Trophoblast cell (in vitro differentiated cells and primary cell): Measurements from ENCODE around the gene GADD45GIP1.

Source experiments
- DNase-seq, 2 donors: peaks; one replicate each; pipeline ENCODE4 v3.0.0-alpha.2; 2016
- H2AFZ ChIP-seq: 2 replicates; pipeline ENCODE4 v1.6.1; 2013; ENCODE audit warnings: low read length, moderate library complexity, mild to moderate bottlenecking; ENCODE audit not compliant: insufficient read depth, poor library complexity
- H2AK5ac ChIP-seq: 2 replicates; pipeline ENCODE4 v1.6.1; 2013; ENCODE audit warnings: mild to moderate bottlenecking, low read length
- H2BK120ac ChIP-seq: 2 replicates; pipeline ENCODE4 v1.6.1; 2013; ENCODE audit warnings: low read length, mild to moderate bottlenecking, moderate library complexity; ENCODE audit not compliant: insufficient read depth, poor library complexity
- H2BK12ac ChIP-seq: 2 replicates; pipeline ENCODE4 v1.6.1; 2013; ENCODE audit warnings: mild to moderate bottlenecking, low read length, moderate library complexity
- H2BK5ac ChIP-seq: 2 replicates; pipeline ENCODE4 v1.6.1; 2013; ENCODE audit warnings: low read length, low read depth, moderate library complexity, mild to moderate bottlenecking; ENCODE audit not compliant: poor library complexity
- H3K14ac ChIP-seq: 2 replicates; pipeline ENCODE4 v1.6.1; 2013; ENCODE audit warnings: mild to moderate bottlenecking, low read length
- H3K18ac ChIP-seq: 2 replicates; pipeline ENCODE4 v1.6.1; 2013; ENCODE audit warnings: mild to moderate bottlenecking, low read length
- H3K23ac ChIP-seq: 2 replicates; pipeline ENCODE4 v1.6.1; 2013; ENCODE audit warnings: low read length
- H3K27ac ChIP-seq: 2 replicates; pipeline ENCODE4 v1.5.1; 2013; ENCODE audit warnings: low read depth, mild to moderate bottlenecking, inconsistent platforms, low read length, moderate library complexity
- H3K27me3 ChIP-seq: 2 replicates; pipeline ENCODE4 v1.6.1; 2013; ENCODE audit warnings: inconsistent platforms, mild to moderate bottlenecking, low read length, moderate library complexity; ENCODE audit not compliant: insufficient read depth
- H3K36me3 ChIP-seq, 2 experiments: 1 replicate in 1 of 2; 2 replicates in 1 of 2; pipeline ENCODE4 v1.6.1; 2013; ENCODE audit warnings: low read length in 2 of 2, mild to moderate bottlenecking in 2 of 2, moderate library complexity in 1 of 2; ENCODE audit not compliant: insufficient read depth in 2 of 2, control insufficient read depth in 1 of 2
- H3K4ac ChIP-seq: 2 replicates; pipeline ENCODE4 v1.6.1; 2013; ENCODE audit warnings: low read depth, mild to moderate bottlenecking, low read length, moderate library complexity
- H3K4me1 ChIP-seq, 2 experiments: 1 replicate in 1 of 2; 2 replicates in 1 of 2; pipeline ENCODE4 v1.6.1; 2013; ENCODE audit warnings: low read length in 2 of 2, mild to moderate bottlenecking in 2 of 2, moderate library complexity in 1 of 2; ENCODE audit not compliant: insufficient read depth in 2 of 2, control insufficient read depth in 1 of 2
- H3K4me2 ChIP-seq: 2 replicates; pipeline ENCODE4 v1.6.1; 2013; ENCODE audit warnings: inconsistent platforms, mild to moderate bottlenecking, low read length, moderate library complexity
- H3K4me3 ChIP-seq: 2 replicates; pipeline ENCODE4 v1.5.1; 2013; ENCODE audit warnings: mild to moderate bottlenecking, low read depth, low read length, inconsistent platforms
- H3K79me1 ChIP-seq: one replicate; pipeline ENCODE4 v1.6.1; 2013; ENCODE audit warnings: low read length
- H3K79me2 ChIP-seq: 2 replicates; pipeline ENCODE4 v1.6.1; 2013; ENCODE audit warnings: low read length, mild to moderate bottlenecking; ENCODE audit not compliant: control insufficient read depth, insufficient read depth, poor library complexity
- H3K9ac ChIP-seq: 2 replicates; pipeline ENCODE4 v1.6.1; 2013; ENCODE audit warnings: mild to moderate bottlenecking, low read length
- H3K9me3 ChIP-seq: 2 replicates; pipeline ENCODE4 v1.6.1; 2013; ENCODE audit warnings: low read depth, mild to moderate bottlenecking, control low read depth, inconsistent platforms, low read length; ENCODE audit not compliant: insufficient read depth
- H4K12ac ChIP-seq: 2 replicates; pipeline ENCODE4 v1.6.1; 2013; ENCODE audit warnings: low read depth, mild to moderate bottlenecking, low read length, moderate library complexity
- H4K8ac ChIP-seq: 2 replicates; pipeline ENCODE4 v1.6.1; 2013; ENCODE audit warnings: low read depth, mild to moderate bottlenecking, low read length, moderate library complexity
- H4K91ac ChIP-seq: one replicate; pipeline ENCODE4 v1.6.1; 2013; ENCODE audit warnings: low read depth, mild to moderate bottlenecking, low read length, moderate library complexity
- WGBS: extraction: QIAGEN DNeasy Blood & Tissue Kit; methylation state at CpG from one replicate; pipeline ENCODE4 v1.1.7; 2013; ENCODE audit warnings: missing lambda C conversion rate; ENCODE audit not compliant: insufficient read length, insufficient coverage; ENCODE audit errors: extremely low coverage; 5-methylcytosine and 5-hydroxymethylcytosine counted together

GADD45GIP1 gene

DNA sequence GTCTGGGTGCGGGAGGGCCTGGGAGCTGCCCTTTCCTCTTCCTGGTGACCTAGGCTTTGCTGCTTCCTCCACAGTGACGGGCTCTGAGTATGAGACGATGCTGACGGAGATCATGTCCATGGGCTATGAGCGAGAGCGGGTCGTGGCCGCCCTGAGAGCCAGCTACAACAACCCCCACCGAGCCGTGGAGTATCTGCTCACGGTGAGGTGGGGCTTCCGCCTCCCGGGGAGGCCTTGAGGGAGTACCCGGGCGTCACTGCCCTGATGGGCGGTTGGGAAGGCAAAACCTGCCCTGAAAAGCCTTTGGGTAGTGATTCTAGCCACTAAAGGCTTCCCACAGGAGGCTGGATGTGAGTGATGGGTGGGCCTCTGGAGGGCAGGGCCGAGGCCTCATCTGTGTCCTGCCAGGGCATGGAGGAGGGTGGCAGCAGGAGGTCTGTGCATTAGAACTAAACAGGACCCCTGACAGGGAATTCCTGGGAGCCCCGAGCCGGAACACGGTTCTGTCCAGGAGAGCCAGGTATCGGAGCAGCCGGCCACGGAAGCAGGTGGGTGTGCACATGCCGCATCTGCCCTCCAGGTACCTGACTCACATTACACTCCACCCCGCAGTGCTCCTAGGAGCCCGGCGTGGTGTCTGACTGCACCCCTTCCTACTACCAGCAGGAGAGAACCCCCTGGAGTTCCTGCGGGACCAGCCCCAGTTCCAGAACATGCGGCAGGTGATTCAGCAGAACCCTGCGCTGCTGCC, 8.2 kb downstream of the GADD45GIP1 start:
- Histone ChIP-seq H3K9me3 (peaks cover 2% of the 10 kb centered on the region), H3K14ac (no peak overlapping the region), H3K4me1 (peaks cover 0 to 2% of the 10 kb centered on the region in 2 experiments), H3K36me3 (peaks cover 62 to 67% of the 10 kb centered on the region in 2 experiments), H2BK5ac (no peak overlapping the region), H3K27me3 (no peaks in the 10 kb centered on the region), H3K9ac (no peak overlapping the region), H3K23ac (no peak overlapping the region), H3K27ac (no peak overlapping the region), H3K79me2 (peaks cover 4% of the 10 kb centered on the region), H2BK120ac (no peak overlapping the region), H2BK12ac (no peak overlapping the region), H3K79me1 (peaks cover 8% of the 10 kb centered on the region), H4K91ac (no peak overlapping the region), H3K18ac (peak overlapping the region; percentile 38), H3K4me2 (no peak overlapping the region), H2AFZ (no peak overlapping the region), H4K12ac (no peak overlapping the region), H3K4me3 (no peak overlapping the region), H4K8ac (no peak overlapping the region), H3K4ac (no peak overlapping the region), H2AK5ac (no peak overlapping the region)
- DNase-seq, result no peak
- WGBS, result no CpG with 5 or more reads among the region's 30 CpGs

DNA sequence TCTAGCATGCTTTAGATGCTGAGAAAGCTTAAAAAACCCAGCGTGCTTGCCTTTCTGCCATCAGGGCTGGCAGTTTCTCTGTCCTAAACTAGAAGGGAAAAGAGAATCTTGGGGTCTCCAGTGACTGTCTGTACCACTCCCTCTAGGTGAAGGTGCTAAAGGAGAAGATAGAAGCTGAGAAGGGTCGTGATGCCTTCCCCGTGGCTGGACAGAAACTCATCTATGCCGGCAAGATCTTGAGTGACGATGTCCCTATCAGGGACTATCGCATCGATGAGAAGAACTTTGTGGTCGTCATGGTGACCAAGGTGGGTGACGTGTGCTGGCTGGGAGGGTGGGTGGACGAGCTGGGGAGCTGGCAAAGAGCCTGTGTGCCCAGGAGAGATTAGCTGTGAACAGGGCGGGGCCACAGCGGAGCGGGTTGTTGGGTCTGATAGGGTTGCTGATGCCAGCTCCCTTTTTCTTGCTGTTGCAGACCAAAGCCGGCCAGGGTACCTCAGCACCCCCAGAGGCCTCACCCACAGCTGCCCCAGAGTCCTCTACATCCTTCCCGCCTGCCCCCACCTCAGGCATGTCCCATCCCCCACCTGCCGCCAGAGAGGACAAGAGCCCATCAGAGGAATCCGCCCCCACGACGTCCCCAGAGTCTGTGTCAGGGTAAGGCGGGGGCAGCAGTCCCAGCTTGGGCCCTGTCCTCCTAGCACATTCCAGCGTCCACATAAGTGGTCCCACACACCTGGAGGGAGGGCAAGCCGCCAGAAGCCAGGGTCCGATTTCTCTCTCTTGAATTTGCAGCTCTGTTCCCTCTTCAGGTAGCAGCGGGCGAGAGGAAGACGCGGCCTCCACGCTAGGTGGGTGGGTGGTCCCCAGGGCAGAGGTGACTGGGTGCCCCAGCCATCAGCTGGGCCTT, 9.1 kb downstream of the GADD45GIP1 start:
- Histone ChIP-seq H3K4ac (peak overlapping the region; percentile 18), H3K27ac (no peak overlapping the region), H3K23ac (no peak overlapping the region), H2BK120ac (no peak overlapping the region), H2AK5ac (no peak overlapping the region), H4K91ac (no peak overlapping the region), H3K9ac (no peak overlapping the region), H3K14ac (no peak overlapping the region), H3K27me3 (no peaks in the 10 kb centered on the region), H4K8ac (no peak overlapping the region), H2BK12ac (no peak overlapping the region), H2BK5ac (no peak overlapping the region), H4K12ac (no peak overlapping the region), H3K4me2 (no peak overlapping the region), H3K4me1 (peaks cover 0 to 8% of the 10 kb centered on the region in 2 experiments), H3K4me3 (no peak overlapping the region), H3K36me3 (peaks cover 62 to 67% of the 10 kb centered on the region in 2 experiments), H3K79me1 (peaks cover 8% of the 10 kb centered on the region), H3K79me2 (peaks cover 4% of the 10 kb centered on the region), H2AFZ (no peak overlapping the region), H3K18ac (peak overlapping the region; percentile 38), H3K9me3 (peaks cover 2% of the 10 kb centered on the region)
- WGBS, result no CpG with 5 or more reads among the region's 28 CpGs
- DNase-seq, result no peak

DNA sequence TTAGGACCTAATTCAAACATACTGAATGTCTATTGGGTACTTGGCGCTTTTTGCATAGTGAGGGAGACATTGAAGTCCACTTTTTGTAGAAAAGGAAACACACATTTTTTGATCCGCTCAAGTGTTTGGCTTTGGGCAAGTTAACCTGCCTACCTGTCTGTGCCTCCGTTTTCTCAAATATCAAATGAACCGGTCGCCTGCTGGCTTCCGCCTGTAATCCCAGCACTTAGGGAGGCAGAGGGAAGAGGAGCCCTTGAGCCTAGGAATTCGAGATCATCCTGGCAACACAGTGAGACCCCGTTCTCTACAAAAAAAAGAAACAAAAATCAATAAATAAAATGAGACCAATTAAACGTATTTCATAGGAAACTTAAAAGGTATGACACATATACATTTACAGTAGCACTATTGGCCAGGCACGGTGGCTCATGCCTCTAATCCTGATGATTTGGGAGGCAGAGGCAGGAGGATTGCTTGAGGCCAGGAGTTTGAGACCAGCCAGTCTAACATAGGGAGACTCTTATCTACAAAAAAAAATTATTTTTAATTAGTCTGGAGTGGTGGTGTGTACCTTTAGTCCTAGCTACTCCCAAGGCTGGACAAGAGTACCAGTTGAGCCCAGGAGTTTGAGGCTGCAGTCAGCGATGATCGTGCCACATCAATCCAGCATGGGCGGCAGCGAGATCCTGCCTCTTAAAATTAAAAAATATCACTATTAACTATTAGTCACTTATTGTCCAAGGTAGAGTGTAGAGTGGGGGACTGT, 10.1 kb downstream of the GADD45GIP1 start:
- no peak overlapping the region for H2AK5ac ChIP-seq
- no peak overlapping the region for H4K91ac ChIP-seq
- H2BK12ac ChIP-seq, result no peak overlapping the region
- no peak overlapping the region for H3K14ac ChIP-seq
- no peak overlapping the region for H3K23ac ChIP-seq
- H2AFZ ChIP-seq, result no peak overlapping the region
- no peaks in the 10 kb centered on the region for H3K27me3 ChIP-seq
- H3K18ac ChIP-seq, result no peak overlapping the region
- peak overlapping the region; percentile 57 for H3K4ac ChIP-seq
- peak overlapping the region; percentile 95 for H3K4me2 ChIP-seq
- peaks cover 2% of the 10 kb centered on the region for H3K9me3 ChIP-seq
- peaks cover 0 to 8% of the 10 kb centered on the region in 2 experiments for H3K4me1 ChIP-seq
- H3K79me1 ChIP-seq, result peaks cover 8% of the 10 kb centered on the region
- H2BK120ac ChIP-seq, result no peak overlapping the region
- no CpG with 5 or more reads among the region's 14 CpGs for WGBS
- DNase-seq, result no peak
- H3K79me2 ChIP-seq, result peaks cover 4% of the 10 kb centered on the region
- H3K36me3 ChIP-seq, result peaks cover 63 to 67% of the 10 kb centered on the region in 2 experiments
- H3K9ac ChIP-seq, result peak overlapping the region; percentile 14
- no peak overlapping the region for H4K12ac ChIP-seq
- peak overlapping the region; percentile 97 for H3K4me3 ChIP-seq
- H2BK5ac ChIP-seq, result no peak overlapping the region
- H3K27ac ChIP-seq, result no peak overlapping the region
- H4K8ac ChIP-seq, result peak overlapping the region; percentile 13

DNA sequence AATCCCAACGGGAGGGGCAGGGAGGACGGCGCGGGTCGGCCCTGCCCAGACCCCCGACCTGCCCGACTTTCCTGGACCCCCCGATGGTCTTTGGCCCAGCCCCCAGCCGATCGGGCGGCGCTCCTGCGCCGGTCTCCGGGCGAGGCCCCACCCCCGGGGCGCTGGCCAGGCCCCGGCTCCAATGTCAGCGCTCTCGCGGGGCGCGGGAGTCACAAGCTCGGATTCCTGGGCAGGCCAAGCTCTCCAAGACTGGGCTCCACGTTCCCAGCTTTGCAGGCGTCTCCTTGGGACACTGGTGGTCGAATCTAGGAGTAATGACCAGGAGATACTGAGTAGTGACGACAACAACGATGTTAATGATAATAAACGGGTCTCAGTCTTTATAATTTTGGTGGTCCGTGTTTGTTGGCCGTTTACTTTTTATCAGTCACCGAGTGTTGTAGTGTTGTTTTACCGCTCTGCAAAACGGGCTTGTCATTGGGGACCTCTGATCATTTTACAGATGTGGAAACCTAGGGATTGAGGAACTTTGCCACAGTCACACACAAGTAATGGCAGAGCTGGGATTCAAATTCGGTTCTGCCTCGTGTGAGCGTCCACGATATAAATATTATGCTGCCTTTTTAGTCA, 10.8 kb downstream of the GADD45GIP1 start:
- H3K23ac ChIP-seq, result no peak overlapping the region
- no peak overlapping the region for H3K18ac ChIP-seq
- H2BK12ac ChIP-seq, result no peak overlapping the region
- peak overlapping the region; percentile 98 for H3K27ac ChIP-seq
- peaks cover 65 to 68% of the 10 kb centered on the region in 2 experiments for H3K36me3 ChIP-seq
- peak overlapping the region; percentile 84 for H2BK5ac ChIP-seq
- no peak overlapping the region for H2AK5ac ChIP-seq
- peak overlapping the region; percentile 54 for H2BK120ac ChIP-seq
- peak overlapping the region; percentile 79 for H3K9ac ChIP-seq
- H3K79me2 ChIP-seq, result peaks cover 4% of the 10 kb centered on the region
- H3K4me2 ChIP-seq, result peak overlapping the region; percentile 95
- H4K91ac ChIP-seq, result peak overlapping the region; percentile 86
- H3K27me3 ChIP-seq, result no peaks in the 10 kb centered on the region
- H2AFZ ChIP-seq, result no peak overlapping the region
- H3K79me1 ChIP-seq, result peaks cover 8% of the 10 kb centered on the region
- peaks cover 0 to 8% of the 10 kb centered on the region in 2 experiments for H3K4me1 ChIP-seq
- peak overlapping the region; percentile 73 for H3K14ac ChIP-seq
- H4K8ac ChIP-seq, result peak overlapping the region; percentile 79
- peaks cover 2% of the 10 kb centered on the region for H3K9me3 ChIP-seq
- peak overlapping the region; percentile 97 for H3K4me3 ChIP-seq
- peak overlapping the region; percentile 13 for H3K4ac ChIP-seq
- no peak overlapping the region for H4K12ac ChIP-seq
- peak; percentile 72 to 75 for DNase-seq
- WGBS, result no CpG with 5 or more reads among the region's 40 CpGs
